ENCODE measurements around the gene MORN3. TPM values are rescaled to one million over a fixed set of nuclear protein-coding genes. Genes with fewer than 3 reads are reported as not detected.
"Not testable (repeated sequence)": the region's sequence is repeated elsewhere in the genome, so short reads cannot be mapped to it uniquely, and the experiment has no call there.

MORN3 gene
- total and polyA plus RNA-seq, 8 donors, result under 0.01 to 0.87 (median 0.46) TPM; not detected in 3

DNA sequence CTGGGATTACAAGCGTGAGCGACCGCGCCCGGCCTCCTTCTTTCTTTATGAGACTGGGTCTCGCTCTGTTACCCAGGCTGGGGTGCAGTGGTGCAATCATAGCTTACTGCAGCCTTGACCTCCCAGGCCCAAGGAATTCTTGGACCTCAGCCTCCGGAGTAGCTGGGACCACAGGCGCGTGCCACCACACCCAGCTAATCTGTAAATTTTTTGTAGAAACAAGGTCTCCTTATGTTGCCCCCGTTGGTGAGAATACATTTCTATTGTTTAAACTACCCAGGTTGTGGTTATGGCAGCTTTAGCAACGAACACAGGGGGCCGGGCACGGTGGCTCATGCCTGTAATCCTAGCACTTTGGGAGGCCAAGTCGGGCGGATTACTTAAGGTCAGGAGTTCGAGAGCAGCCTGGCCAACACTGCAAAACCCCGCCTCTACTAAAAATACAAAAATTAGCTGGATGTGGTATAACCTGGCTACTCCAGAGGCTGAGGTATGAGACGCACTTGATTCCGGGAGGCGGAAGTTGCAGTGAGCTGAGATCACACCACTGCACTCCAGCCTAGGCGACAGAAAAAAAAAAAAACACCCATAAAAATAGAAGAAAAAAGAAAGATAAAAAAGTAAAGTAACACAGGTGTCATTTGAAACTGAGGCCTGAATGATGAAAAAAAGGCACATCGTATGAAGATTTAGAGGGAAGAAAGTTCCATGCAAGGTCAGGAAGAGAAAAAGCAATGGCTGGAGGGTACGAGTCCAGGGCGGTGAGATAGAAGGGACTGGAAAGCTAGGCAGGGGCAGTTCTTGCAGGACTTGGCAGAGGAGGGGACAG lies 42.1 kb upstream of the MORN3 start:
- Histone ChIP-seq H3K36me3 (no peaks in the 10 kb centered on the region), H3K27me3 (no peaks in the 10 kb centered on the region), H3K4me1 (peaks cover 20 to 38% (median 27%) of the 10 kb centered on the region in 4 donors), H3K9me3 (no peaks in the 10 kb centered on the region), H3K4me3 (peak overlapping the region; percentile 66 to 94 (median 84)), H3K27ac (peak overlapping the region; percentile 86 to 95 (median 92))
- intact Hi-C loops (cut with DNase I; ENCODE audit: low total_unique reads), result no loop called here
- WGBS, 5 donors, result 37 to 53% (median 42%) methylated on average over 23 to 24 of the region's 24 CpGs
- no peak for TF ChIP-seq EP300 (IDR thresholded peaks at IDR 0.05)
- no peak for TF ChIP-seq POLR2AphosphoS5 (IDR thresholded peaks at IDR 0.05)
- TF ChIP-seq, protein P1, sequence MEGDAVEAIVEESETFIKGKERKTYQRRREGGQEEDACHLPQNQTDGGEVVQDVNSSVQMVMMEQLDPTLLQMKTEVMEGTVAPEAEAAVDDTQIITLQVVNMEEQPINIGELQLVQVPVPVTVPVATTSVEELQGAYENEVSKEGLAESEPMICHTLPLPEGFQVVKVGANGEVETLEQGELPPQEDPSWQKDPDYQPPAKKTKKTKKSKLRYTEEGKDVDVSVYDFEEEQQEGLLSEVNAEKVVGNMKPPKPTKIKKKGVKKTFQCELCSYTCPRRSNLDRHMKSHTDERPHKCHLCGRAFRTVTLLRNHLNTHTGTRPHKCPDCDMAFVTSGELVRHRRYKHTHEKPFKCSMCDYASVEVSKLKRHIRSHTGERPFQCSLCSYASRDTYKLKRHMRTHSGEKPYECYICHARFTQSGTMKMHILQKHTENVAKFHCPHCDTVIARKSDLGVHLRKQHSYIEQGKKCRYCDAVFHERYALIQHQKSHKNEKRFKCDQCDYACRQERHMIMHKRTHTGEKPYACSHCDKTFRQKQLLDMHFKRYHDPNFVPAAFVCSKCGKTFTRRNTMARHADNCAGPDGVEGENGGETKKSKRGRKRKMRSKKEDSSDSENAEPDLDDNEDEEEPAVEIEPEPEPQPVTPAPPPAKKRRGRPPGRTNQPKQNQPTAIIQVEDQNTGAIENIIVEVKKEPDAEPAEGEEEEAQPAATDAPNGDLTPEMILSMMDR (IDR thresholded peaks at IDR 0.05), result no peak
- TF ChIP-seq POLR2A (IDR thresholded peaks at IDR 0.05), result no peak
- peak; percentile 39 to 60 for DNase-seq

DNA sequence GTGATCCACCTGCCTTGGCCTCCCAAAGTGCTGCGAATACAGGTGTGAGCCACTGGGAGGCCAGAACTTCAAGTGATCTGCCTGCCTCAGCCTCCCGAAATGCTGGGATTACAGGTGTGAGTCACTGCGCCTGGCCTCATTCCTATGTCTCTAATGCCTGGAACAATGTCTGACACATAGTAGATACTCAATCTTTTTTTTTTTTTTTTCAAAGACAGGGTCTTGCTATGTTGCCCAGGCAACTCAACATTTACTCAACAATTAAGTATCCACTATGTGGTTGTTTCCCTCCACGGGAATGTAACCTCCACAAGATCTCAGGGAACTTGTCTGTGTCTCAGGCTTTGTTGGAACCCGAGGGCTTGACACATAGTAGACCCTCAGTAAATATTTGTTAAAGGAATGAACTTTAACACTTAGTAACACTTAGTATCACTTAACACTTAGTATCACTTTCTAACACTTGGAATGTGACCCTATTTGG lies 40.1 kb upstream of the MORN3 start:
- TF ChIP-seq POLR2AphosphoS5 (IDR thresholded peaks at IDR 0.05) (no peak), POLR2A (IDR thresholded peaks at IDR 0.05) (no peak), EP300 (IDR thresholded peaks at IDR 0.05) (no peak)
- TF ChIP-seq, protein P1 (IDR thresholded peaks at IDR 0.05), result no peak
- Histone ChIP-seq H3K27ac (peak overlapping the region in 1 of 5 donors; percentile 92), H3K27me3 (no peaks in the 10 kb centered on the region), H3K4me3 (no peak overlapping the region), H3K36me3 (no peaks in the 10 kb centered on the region), H3K4me1 (peaks cover 20 to 34% (median 24%) of the 10 kb centered on the region in 4 donors), H3K9me3 (no peaks in the 10 kb centered on the region)
- no peak for DNase-seq
- intact Hi-C loops (cut with DNase I; ENCODE audit: low total_unique reads), result no loop called here
- WGBS, 5 donors, result 59 to 67% (median 64%) methylated on average over 5 of the region's 5 CpGs

DNA sequence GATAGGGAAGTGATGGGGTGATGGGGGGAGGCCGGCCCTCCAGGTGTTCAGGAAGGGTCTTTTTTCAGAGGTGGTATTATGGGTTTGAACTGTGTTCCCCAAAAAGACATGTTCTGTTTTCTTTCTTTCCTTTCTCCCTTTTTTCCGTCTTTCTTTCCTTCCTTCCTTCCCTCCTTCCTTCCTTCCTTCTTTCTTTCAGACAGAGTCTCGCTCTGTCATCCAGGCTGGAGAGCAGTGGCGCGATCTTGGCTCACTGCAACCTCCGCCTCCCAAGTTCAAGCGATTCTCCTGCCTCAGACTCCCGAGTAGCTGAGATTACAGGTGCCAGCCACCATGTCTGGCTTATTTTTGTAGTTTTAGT lies 39.6 kb upstream of the MORN3 start:
- H3K4me3 ChIP-seq; H3K27me3 ChIP-seq; H3K9me3 ChIP-seq; DNase-seq; intact Hi-C loops (cut with DNase I; ENCODE audit: low total_unique reads); H3K36me3 ChIP-seq: not testable (repeated sequence)
- WGBS, 5 donors, result 79 to 87% (median 85%) methylated on average over 8 of the region's 8 CpGs
- Histone ChIP-seq H3K4me1 (peaks cover 17 to 30% (median 21%) of the 10 kb centered on the region in 4 donors), H3K27ac (peak overlapping the region in 1 of 5 donors; percentile 24)

DNA sequence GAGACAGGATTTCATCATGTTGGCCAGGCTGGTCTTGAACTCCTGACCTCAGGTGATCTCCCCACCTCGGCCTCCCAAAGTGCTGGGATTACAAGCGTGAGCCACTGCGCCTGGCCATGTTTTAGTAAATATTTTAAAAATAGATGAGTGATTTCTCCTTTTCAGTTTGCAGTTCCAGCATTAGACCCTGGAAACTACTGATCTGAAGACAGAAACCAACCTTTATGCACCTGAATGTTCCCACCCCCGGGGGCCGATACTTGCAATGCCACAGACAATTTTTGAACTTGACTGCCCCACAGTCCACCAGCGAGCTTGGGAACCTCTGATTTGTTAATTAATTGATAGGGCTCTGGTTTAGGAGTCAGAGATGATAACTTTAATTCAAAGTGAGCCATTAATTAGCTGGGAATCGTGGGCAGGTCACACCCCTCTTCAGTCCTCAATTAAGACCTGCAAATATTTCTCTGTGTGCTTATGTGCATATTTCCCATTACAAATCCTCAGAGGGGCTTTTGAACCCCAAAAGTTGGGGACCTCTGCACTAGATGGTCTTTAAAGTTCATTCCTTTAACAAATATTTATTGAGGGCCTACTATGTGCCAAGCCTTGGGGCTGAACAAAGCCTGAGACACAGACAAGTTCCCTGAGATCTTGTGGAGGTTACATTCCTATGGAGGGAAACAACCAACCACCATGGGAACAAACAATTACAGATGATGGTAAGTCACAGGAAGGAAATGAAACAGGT lies 39.0 kb upstream of the MORN3 start:
- H3K36me3 ChIP-seq, result no peaks in the 10 kb centered on the region
- H3K4me1 ChIP-seq, result peaks cover 12 to 24% (median 16%) of the 10 kb centered on the region in 4 donors
- no peak for TF ChIP-seq EP300 (IDR thresholded peaks at IDR 0.05)
- TF ChIP-seq POLR2AphosphoS5 (IDR thresholded peaks at IDR 0.05), result no peak
- TF ChIP-seq POLR2A (IDR thresholded peaks at IDR 0.05), result no peak
- TF ChIP-seq, protein P1 (IDR thresholded peaks at IDR 0.05), result no peak
- no peak overlapping the region for H3K4me3 ChIP-seq
- intact Hi-C loops (cut with DNase I; ENCODE audit: low total_unique reads), result no loop called here
- 57 to 69% (median 67%) methylated on average over 7 of the region's 7 CpGs for WGBS, 5 donors
- peak overlapping the region in 1 of 5 donors; percentile 24 for H3K27ac ChIP-seq
- H3K27me3 ChIP-seq, result no peaks in the 10 kb centered on the region
- DNase-seq, result no peak
- no peaks in the 10 kb centered on the region for H3K9me3 ChIP-seq
